GM21423 (cell line): ENCODE measurements around the gene GPR18.
"Not testable (repeated sequence)": the region's sequence is repeated elsewhere in the genome, so short reads cannot be mapped to it uniquely, and the experiment has no call there.

ENCODE experiments used
- ATAC-seq: cut with Tn5 transposase; IDR thresholded peaks from one replicate; pipeline ENCODE4 v1.9.1; 2021; ENCODE audit warnings: mild to moderate bottlenecking, moderate library complexity; ENCODE audit not compliant: unreplicated experiment

The GPR18 gene

DNA sequence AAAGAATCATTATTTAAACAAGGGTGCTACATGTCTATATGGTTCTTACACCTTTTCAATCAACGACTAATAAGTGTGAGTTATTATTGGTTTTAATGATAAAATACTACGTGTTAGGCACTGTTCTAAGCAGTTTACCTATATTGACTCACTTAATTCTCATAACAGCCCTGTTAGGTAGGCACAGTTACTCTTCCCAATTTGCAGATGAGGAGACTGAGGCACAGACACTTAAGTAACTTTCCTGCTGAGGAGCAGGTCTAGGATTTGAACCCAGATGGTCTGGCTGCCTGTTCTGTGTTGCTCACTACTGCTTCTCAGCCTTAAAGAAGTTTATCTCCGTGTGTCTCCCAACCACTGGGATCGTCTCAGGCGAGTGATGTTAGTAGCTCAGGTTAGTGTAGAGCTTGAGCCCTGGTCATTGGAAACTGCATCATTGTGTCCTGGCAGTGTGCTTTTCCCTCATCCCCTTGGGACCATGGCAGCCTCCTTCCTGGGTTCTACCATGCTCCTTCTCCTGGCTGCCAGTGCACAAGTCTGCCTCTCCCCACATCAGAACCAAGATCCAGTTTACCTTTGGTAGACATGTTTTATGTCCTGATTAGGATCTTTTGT, 46.7 kb downstream of the GPR18 start:
- ATAC-seq: no peak

- ATAC-seq: not testable (repeated sequence)
Observed at GRCh38 chr13:99210627-99211026, 47.6 kb downstream of the GPR18 start.

- ATAC-seq: no peak
Observed at GRCh38 chr13:99208845-99209527, 49.2 kb downstream of the GPR18 start.

DNA sequence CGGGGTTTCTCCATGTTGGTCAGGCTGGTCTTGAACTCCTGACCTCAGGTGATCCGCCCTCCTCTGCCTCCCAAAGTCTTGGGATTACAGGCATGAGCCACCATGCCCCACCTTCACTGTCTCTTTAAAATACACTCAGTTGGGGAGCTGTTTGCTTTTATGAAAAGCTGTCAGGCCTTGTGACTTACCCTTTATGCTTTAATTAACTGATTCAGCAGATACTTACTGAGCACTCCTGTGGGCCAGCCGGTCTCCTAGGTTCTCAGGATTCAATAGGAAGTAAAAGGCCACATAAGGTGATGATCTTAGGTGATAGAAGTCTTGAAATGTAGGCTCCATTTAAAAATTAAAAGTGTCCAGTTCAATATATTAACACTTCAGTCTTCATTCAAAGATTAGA, 50.0 kb downstream of the GPR18 start:
- ATAC-seq: no peak

- no peak for ATAC-seq
Observed at GRCh38 chr13:99207511-99207910, 50.7 kb downstream of the GPR18 start.

DNA sequence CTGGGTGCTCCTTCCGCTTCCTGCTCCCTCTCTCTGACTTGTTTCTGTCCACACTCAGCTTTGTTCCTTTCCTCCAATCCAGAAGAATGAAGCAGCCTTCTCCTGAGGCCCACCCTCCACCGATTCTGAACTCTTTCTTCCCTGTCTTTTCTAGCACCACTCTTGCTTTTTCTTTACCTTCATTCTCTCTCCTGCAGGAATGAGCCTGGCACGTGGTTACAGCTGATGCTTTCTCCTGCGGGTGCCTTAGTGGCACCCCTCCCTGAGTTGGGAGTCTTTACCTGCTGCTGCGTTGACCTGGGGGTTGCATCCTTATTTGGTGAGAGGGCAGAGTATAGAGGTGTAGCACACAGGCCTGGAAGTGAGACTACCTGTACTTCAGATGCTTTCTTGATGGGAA, 51.3 kb downstream of the GPR18 start:
- ATAC-seq: no peak

DNA sequence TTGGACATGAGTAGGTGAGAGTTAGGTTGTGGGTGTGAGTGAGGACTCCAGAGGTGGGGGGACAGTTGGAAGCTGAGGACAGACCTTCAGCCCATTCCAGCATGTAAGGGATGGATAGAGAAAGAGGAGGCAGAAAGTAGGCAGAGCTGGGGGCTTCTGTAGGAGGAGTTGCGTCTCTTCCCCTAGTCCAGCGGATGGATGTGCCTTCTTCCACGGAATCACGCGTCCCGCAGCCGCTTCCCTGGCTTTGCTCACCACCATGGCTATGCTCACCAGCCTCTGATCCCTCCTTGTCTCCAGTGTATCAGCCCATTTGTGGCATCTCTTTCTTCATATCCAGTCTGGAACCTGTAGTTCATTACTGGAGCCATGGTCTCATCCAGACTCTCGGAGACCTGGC, 52.0 kb downstream of the GPR18 start:
- no peak for ATAC-seq

GRCh38 chr13:99205621-99206220, 52.5 kb downstream of the GPR18 start:
- ATAC-seq: no peak
